ENCODE results near the gene PLEKHB1. TPM values are rescaled to one million over a fixed set of nuclear protein-coding genes. Genes with fewer than 3 reads are reported as not detected.

PLEKHB1 gene
- total RNA-seq, 1 donor from 2014 or later = 8.8 TPM

DNA sequence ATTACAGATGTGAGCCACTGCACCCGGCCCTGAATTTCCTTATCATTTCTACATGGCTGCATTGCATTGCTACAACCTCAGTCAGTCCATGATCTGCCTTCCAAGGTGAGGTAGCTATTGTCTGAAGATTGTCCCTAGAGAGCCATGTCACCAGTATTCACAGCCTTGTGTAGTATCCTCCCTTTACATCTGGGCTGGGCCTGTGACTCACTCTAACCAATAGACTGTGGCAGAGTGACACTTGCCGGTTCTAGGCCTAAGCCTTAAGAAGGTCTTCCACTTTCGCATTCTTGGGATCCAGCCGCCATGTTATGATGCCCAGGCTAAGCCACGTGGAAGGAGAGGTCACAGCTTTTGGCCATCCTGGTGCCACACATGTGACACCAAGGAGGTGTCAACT is 10.1 kb upstream of the PLEKHB1 start:
- Histone ChIP-seq H3K4me1 (no peaks in the 10 kb centered on the region), H3K9ac (no peak overlapping the region), H3K4me3 (no peak overlapping the region), H3F3A (ENCODE audit: low read depth) (no peaks in the 10 kb centered on the region), H3K36me3 (no peaks in the 10 kb centered on the region), H4K20me1 (ENCODE audit: low read depth) (no peaks in the 10 kb centered on the region), H2AFZ (replicated peaks) (no peak overlapping the region), H3K9me3 (ENCODE audit: low read depth) (no peaks in the 10 kb centered on the region), H3K27me3 (no peaks in the 10 kb centered on the region), H3K27ac (no peak overlapping the region), H3K4me2 (no peak overlapping the region), H3K79me2 (ENCODE audit: low read depth) (no peaks in the 10 kb centered on the region)
- no peak for DNase-seq (ENCODE audit: low spot score)
- Mint-ChIP-seq H3K4me1 (peaks cover 9% of the 10 kb centered on the region), H3K9me3 (peaks cover 3% of the 10 kb centered on the region), H3K27me3 (ENCODE audit: insufficient read depth, low read depth) (peaks cover 12% of the 10 kb centered on the region), H3K4me3 (no peak overlapping the region), H3K36me3 (no peaks in the 10 kb centered on the region), H3K27ac (peak overlapping the region; percentile 39)
- no peak for TF ChIP-seq CTCF (IDR thresholded peaks at IDR 0.05)
- no peak for TF ChIP-seq EZH2 (IDR thresholded peaks at IDR 0.05)
- no peak for TF ChIP-seq EZH2phosphoT487 (IDR thresholded peaks at IDR 0.05)

DNA sequence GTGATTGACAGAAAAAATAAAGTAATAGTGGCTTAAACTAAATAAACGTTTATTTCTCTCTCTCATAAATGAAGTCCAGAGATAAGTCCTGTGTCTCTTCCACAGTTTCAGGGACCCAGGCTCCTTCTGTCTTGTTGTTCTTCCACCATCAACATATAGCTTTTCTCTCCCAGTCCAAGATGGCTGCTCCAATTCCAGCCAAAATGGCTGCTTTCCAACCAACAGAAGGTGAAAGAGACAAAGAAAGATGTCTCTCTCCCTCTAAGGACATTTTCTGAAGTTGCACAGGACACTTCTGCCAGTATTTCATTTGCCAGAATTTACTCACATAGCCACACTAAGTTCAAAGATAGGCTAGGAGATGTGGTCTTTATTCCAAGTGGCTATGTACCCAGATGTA is 9.4 kb upstream of the PLEKHB1 start:
- Histone ChIP-seq H3K4me3 (no peak overlapping the region), H3K27ac (no peak overlapping the region), H4K20me1 (ENCODE audit: low read depth) (no peaks in the 10 kb centered on the region), H3K9me3 (ENCODE audit: low read depth) (no peaks in the 10 kb centered on the region), H2AFZ (replicated peaks) (peak overlapping the region; percentile 87), H3K4me1 (no peaks in the 10 kb centered on the region), H3K4me2 (no peak overlapping the region), H3F3A (ENCODE audit: low read depth) (no peaks in the 10 kb centered on the region), H3K79me2 (ENCODE audit: low read depth) (no peaks in the 10 kb centered on the region), H3K9ac (no peak overlapping the region), H3K36me3 (no peaks in the 10 kb centered on the region), H3K27me3 (no peaks in the 10 kb centered on the region)
- Mint-ChIP-seq H3K27ac (peak overlapping the region; percentile 34), H3K9me3 (peaks cover 3% of the 10 kb centered on the region), H3K4me1 (peaks cover 9% of the 10 kb centered on the region), H3K27me3 (ENCODE audit: insufficient read depth, low read depth) (peaks cover 12% of the 10 kb centered on the region), H3K36me3 (no peaks in the 10 kb centered on the region), H3K4me3 (no peak overlapping the region)
- DNase-seq (ENCODE audit: low spot score) = no peak
- TF ChIP-seq EZH2 (IDR thresholded peaks at IDR 0.05) = no peak
- TF ChIP-seq CTCF (IDR thresholded peaks at IDR 0.05) = no peak
- TF ChIP-seq EZH2phosphoT487 (IDR thresholded peaks at IDR 0.05) = no peak

- no peak for DNase-seq (ENCODE audit: low spot score)
- peaks cover 8% of the 10 kb centered on the region for H3K27me3 ChIP-seq
- Mint-ChIP-seq H3K9me3 (no peaks in the 10 kb centered on the region), H3K36me3 (no peaks in the 10 kb centered on the region), H3K27me3 (ENCODE audit: insufficient read depth, low read depth) (peaks cover 9% of the 10 kb centered on the region), H3K4me1 (peaks cover 13% of the 10 kb centered on the region), H3K27ac (no peak overlapping the region), H3K4me3 (no peak overlapping the region)
- no peak overlapping the region for H2AFZ ChIP-seq (replicated peaks)
- peaks cover 9% of the 10 kb centered on the region for H3K4me1 ChIP-seq
- no peaks in the 10 kb centered on the region for H3K79me2 ChIP-seq (ENCODE audit: low read depth)
- H3K36me3 ChIP-seq = no peaks in the 10 kb centered on the region
- H3K9me3 ChIP-seq (ENCODE audit: low read depth) = no peaks in the 10 kb centered on the region
- H3K9ac ChIP-seq = no peak overlapping the region
- H3K4me3 ChIP-seq = no peak overlapping the region
- no peak overlapping the region for H3K27ac ChIP-seq
- H4K20me1 ChIP-seq (ENCODE audit: low read depth) = no peaks in the 10 kb centered on the region
- TF ChIP-seq EZH2phosphoT487 (IDR thresholded peaks at IDR 0.05) (no peak), EZH2 (IDR thresholded peaks at IDR 0.05) (no peak), CTCF (IDR thresholded peaks at IDR 0.05) (no peak)
- H3F3A ChIP-seq (ENCODE audit: low read depth) = peaks cover 11% of the 10 kb centered on the region
- H3K4me2 ChIP-seq = no peak overlapping the region
These were observed 5.8 kb upstream of the PLEKHB1 start for GRCh38 chr11:73640592-73640991.

Measured in neural progenitor cell (in vitro differentiated cells).